Astrocyte of the cerebellum (primary cell): Measurements from ENCODE around the gene CLCN4.

Experiments used
- DNase-seq: peaks from one replicate; pipeline ENCODE4 v3.0.0-alpha.2; 2011; ENCODE audit warnings: low read depth
- H3K4me3 ChIP-seq: 2 replicates; pipeline ENCODE4 v1.5.1; 2011; ENCODE audit warnings: mild to moderate bottlenecking, low read depth, low read length, moderate library complexity
- CTCF ChIP-seq: IDR thresholded peaks from 2 replicates; pipeline ENCODE4 v1.5.1; 2012; ENCODE audit warnings: low read length, low read depth, moderate library complexity, mild to moderate bottlenecking; ENCODE audit errors: missing control alignments
- in situ Hi-C: cut with HindIII; loops from 2 replicates; pipeline ENCODE4 v1.10.0; 2017; ENCODE audit warnings: low sequenced_read_pairs

CLCN4 gene

GRCh38 chrX:10156199-10157031 lies at the start of gene CLCN4:
CLCN4 (plus strand) TSS chrX:10156975; CDS start chrX:10185033, 28,058 bp downstream.
- H3K4me3 ChIP-seq, result peak within 1 kb of the TSS; percentile 25
- in situ Hi-C loops, result no loop called here

GRCh38 chrX:10107483-10107882 lies 49.3 kb upstream of the CLCN4 start:
- no peak for DNase-seq
- no peak overlapping the region for H3K4me3 ChIP-seq
- in situ Hi-C loops, result no loop called here
- TF ChIP-seq CTCF, result no peak

More at GRCh38 chrX:10156199-10157031, at the start of gene CLCN4:
- peak; percentile 6 for DNase-seq
- TF ChIP-seq CTCF, result no peak

- no peak for TF ChIP-seq CTCF
- no peak overlapping the region for H3K4me3 ChIP-seq
- in situ Hi-C loops, result no loop called here
- no peak for DNase-seq
These were observed 48.5 kb upstream of the CLCN4 start for GRCh38 chrX:10108288-10108687.

GRCh38 chrX:10109695-10110094 lies 47.1 kb upstream of the CLCN4 start:
- DNase-seq, result no peak
- TF ChIP-seq CTCF, result no peak
- in situ Hi-C loops, result no loop called here
- H3K4me3 ChIP-seq, result no peak overlapping the region

GRCh38 chrX:10110316-10110935 lies 46.3 kb upstream of the CLCN4 start:
- no peak for TF ChIP-seq CTCF
- H3K4me3 ChIP-seq, result no peak overlapping the region
- in situ Hi-C loops, result no loop called here
- DNase-seq, result no peak

- H3K4me3 ChIP-seq, result no peak overlapping the region
- no peak for DNase-seq
- in situ Hi-C loops, result no loop called here
- TF ChIP-seq CTCF, result no peak
These were observed 45.8 kb upstream of the CLCN4 start for GRCh38 chrX:10110984-10111363.
